NCI-H2171 treated with DMSO at 0.1 percent for 48 hours (cell line): ENCODE data around the gene AUTS2.
A peak's percentile ranks its signal among the peaks of the same experiment; 100 is the strongest.

Experiments
- DNase-seq: peaks from one replicate; lab custom pipeline; 2025; lab: John Stamatoyannopoulos, UW

AUTS2 gene

GRCh38 chr7:70460562-70460961 is 862.3 kb downstream of the AUTS2 start:
- DNase-seq = no peak

- no peak for DNase-seq
These were observed 865.2 kb downstream of the AUTS2 start for GRCh38 chr7:70463352-70463938.

- DNase-seq = peak; percentile 15
These were observed 868.6 kb downstream of the AUTS2 start for GRCh38 chr7:70466725-70467364.

- no peak for DNase-seq
These were observed 872.5 kb downstream of the AUTS2 start for GRCh38 chr7:70470746-70471145.

- DNase-seq = no peak
These were observed 874.4 kb downstream of the AUTS2 start for GRCh38 chr7:70472601-70473237.

GRCh38 chr7:70474639-70475234 is 876.5 kb downstream of the AUTS2 start:
- peak; percentile 42 for DNase-seq

GRCh38 chr7:70477036-70478010 is 879.0 kb downstream of the AUTS2 start:
- no peak for DNase-seq

GRCh38 chr7:70479153-70480021 is 881.1 kb downstream of the AUTS2 start:
- no peak for DNase-seq

GRCh38 chr7:70480927-70481569 is 882.8 kb downstream of the AUTS2 start:
- no peak for DNase-seq

GRCh38 chr7:70481570-70482123 is 883.4 kb downstream of the AUTS2 start:
- DNase-seq = no peak

- no peak for DNase-seq
These were observed 886.0 kb downstream of the AUTS2 start for GRCh38 chr7:70484255-70484654.

- DNase-seq = no peak
These were observed 888.7 kb downstream of the AUTS2 start for GRCh38 chr7:70486977-70487376.

GRCh38 chr7:70487428-70487827 is 889.2 kb downstream of the AUTS2 start:
- DNase-seq = peak; percentile 34

- no peak for DNase-seq
These were observed 889.6 kb downstream of the AUTS2 start for GRCh38 chr7:70487886-70488285.

GRCh38 chr7:70489813-70490212 is 891.5 kb downstream of the AUTS2 start:
- DNase-seq = no peak

GRCh38 chr7:70492625-70493024 is 894.4 kb downstream of the AUTS2 start:
- no peak for DNase-seq

- no peak for DNase-seq
These were observed 896.2 kb downstream of the AUTS2 start for GRCh38 chr7:70494225-70495032.

- no peak for DNase-seq
These were observed 896.7 kb downstream of the AUTS2 start for GRCh38 chr7:70495033-70495376.

GRCh38 chr7:70497793-70498192 is 899.5 kb downstream of the AUTS2 start:
- no peak for DNase-seq
